Activated T-cell treated with anti-CD3 and anti-CD28 coated beads, Interleukin-2, amount 50 U/mL, for 48 hours (primary cell): ENCODE results near the gene FRMD4A.
"Not testable (repeated sequence)": the region's sequence is repeated elsewhere in the genome, so short reads cannot be mapped to it uniquely, and the experiment has no call there.

ENCODE experiments used
- DNase-seq, 2 experiments: peaks; one replicate each; pipeline ENCODE4 v3.0.0-alpha.2; 2020

Gene FRMD4A

DNA sequence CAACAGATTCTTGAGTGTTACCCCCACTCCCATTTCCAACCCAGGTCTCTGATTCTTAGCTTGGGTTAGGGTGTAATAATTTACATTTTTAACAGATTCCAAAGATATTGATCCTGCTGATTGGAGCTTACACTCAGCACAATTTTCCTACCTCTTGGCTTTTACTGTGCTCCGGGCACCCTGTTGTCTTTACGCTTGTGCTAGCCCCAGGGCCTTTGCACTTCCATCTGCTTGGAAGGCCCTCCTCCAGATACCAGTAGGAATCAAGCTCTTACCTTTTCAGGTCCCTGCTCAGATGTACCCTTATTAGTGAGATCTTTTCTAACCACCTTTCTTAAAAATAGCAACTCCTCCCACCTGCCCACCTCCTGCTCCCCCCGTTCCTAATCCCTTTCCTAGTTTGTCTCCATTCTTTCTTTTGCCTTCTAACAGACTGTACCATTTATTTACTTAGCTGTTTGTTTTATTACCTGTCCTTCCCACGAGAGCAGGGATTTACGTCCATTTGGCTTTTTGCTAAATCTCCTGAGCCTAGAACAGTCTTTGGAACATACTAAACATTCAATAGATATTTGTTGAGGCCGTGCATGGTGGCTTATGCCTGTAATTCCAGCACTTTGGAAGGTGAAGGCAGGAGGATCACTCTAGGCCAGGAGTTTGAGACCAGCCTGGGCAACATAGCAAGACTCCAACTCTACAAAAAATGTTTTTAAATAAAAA lies 427.7 kb downstream of the FRMD4A start:
- DNase-seq, result no peak

DNA sequence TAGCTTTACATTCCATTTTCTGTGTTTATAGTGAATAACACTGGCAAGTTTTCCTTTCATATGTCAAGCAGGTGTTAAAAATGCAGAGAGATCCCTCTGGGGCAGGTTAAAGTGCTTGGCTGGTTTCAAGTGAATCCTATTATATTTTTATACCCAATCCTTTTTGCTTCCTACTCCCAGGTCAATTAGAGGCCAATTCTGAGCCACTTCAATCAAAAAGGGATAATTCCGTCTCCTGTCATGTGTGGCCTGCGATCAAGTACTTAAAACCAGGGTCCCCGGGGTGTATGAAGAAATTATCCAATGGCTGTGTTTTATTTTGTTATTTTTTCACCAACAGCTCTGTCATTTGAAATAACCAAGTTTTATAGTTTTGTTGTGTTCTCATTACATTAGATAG lies 430.8 kb downstream of the FRMD4A start:
- DNase-seq, result no peak

DNA sequence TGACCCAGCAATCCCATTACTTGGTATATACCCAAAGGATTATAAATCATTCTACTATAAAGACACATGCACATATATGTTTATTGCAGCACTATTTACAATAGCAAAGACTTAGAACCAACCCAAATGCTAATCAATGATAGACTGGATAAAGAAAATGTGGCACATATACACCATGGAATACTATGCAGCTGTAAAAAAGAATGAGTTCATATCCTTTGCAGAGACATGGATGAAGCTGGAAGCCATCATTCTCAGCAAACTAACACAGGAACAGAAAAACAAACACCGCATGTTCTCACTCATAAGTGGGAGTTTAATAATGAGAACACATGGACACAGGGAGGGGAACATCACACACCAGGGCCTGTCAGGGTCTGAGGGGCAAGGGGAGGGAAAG lies 434.6 kb downstream of the FRMD4A start:
- not testable (repeated sequence) for DNase-seq

DNA sequence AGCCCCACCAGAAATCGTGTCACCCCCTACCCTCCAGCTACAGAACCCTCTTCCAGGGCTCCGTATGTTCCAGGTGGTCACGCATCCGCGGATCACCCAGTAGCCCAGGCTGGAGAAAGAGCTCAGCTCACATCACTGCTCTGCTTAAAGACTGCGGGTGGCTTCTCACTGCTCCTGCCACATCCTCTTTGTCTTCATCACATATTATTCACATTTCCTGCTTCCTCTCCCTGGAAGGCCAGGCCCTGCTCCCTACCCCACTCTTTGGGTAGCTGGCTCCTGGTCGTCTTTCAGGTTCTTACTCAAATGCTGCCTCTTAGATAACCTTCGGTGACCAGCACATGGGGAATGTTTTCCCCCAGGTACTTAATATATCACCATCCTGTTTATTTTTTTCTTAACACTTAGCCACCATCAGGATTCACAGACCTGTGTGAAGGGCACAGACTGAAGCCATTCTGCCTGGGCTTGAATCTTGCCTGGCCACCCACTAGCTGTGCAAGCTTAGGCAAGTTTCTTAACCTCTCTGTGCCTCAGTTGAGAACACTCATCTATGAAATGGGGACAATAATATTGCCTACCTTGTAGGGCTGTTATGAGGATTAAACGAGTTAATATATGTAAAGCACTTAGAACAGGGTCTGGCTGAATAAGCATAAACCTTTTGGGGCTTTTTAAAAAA lies 436.2 kb downstream of the FRMD4A start:
- DNase-seq, result no peak

DNA sequence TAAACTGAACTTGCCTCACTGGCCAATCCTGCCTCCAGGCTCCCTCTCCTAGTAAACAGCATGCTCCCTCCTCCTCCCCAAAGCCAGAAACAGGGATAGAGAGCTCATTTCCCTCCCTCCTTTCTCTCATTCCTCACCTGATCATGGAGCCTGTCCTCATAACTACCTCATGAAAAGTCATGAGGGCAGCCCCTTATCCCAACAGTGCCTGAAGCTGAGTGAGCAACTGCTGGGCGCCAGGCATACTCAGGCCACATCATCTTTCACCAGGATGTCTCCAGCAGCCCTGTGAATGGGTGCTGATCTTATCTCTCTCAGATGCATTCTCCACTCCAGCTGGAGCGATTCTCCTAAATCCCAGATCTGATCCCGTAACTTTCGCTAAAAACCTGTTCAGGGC lies 436.8 kb downstream of the FRMD4A start:
- DNase-seq, result no peak

DNA sequence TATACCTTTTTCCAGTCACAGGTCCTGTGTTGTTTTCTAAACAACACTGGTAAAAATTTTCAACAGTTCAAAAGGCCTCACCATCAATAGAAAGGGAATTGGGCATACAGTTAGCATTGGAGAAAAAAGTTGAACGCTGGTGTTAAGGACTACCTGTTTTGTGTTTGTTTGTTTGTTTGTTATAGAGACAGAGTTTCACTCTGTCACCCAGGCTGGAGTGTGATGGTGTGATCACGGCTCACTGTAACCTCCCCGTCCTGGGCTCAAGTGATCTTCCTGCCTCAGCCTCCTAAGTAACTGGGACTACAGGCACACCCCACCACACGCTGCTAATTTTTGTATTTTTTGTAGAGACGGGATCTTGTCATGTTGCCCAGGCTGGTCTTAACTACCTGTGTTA lies 437.9 kb downstream of the FRMD4A start:
- DNase-seq, result no peak

DNA sequence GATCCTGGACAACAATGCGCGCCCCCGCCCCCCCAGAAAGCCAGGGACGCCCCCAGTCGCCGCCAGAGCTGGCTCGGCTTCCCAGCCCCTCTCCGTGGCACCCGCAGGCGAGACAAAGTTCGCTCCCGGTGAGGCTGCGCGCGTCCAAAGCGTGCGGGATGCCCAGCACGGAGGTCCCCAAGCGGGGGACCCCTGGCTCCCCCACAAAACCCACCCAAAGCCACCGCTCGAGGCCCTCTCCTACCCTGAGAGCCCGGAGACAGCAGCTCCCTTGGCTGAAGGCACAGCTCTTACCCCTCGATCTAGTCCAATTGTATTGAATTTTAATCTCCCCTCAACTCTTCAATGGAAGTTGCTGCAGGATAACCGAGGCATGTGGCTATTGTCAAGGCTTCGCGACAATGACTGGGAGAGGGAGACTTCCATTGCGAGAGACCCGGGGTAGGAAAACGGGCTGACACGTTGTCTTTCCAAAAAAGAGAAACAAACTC lies 438.7 kb downstream of the FRMD4A start:
- no peak for DNase-seq

DNA sequence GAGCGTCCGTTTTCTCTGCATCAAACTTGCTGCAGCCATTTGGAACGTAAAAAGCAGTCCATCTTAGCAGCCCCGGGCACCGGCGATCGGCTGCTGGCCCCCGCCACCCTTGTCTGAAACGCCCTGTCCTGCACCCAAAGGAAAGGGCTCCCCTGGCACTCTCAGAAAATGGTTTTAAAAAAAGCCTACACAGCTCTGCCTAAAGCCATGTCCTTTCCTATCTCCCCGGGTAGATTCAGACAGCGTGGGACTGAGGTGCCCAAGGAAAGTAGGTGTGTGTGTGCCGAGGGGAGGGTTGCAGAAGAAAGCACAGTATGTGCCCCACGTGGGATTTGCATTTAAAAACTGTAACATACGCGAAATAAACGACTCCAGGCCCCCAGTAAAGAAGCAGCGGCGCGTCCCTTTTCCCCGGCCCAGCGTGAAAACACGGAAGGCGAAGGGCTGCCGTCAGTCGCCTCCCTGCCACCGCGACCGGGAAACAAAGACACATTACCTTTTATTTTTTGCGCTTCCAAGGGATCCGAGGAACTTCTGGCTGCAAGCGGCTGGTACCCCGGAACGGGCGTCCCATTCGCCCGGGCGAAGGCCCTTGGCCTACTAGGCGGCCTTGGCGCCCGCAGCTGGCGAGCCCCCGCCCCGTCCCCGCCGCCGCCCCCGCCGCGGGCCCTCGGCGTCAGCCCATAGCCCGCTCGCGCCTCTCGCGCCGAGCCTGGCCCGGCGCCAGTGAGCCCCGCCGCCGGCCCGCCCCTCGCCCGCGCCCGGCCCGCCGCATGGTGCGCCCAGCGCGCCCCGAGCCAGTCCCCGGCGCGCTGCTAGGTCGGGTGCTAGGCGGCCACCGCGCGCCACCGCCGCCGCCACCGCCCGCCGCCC lies 439.4 kb downstream of the FRMD4A start:
- DNase-seq, result peak; percentile 24 to 32

DNA sequence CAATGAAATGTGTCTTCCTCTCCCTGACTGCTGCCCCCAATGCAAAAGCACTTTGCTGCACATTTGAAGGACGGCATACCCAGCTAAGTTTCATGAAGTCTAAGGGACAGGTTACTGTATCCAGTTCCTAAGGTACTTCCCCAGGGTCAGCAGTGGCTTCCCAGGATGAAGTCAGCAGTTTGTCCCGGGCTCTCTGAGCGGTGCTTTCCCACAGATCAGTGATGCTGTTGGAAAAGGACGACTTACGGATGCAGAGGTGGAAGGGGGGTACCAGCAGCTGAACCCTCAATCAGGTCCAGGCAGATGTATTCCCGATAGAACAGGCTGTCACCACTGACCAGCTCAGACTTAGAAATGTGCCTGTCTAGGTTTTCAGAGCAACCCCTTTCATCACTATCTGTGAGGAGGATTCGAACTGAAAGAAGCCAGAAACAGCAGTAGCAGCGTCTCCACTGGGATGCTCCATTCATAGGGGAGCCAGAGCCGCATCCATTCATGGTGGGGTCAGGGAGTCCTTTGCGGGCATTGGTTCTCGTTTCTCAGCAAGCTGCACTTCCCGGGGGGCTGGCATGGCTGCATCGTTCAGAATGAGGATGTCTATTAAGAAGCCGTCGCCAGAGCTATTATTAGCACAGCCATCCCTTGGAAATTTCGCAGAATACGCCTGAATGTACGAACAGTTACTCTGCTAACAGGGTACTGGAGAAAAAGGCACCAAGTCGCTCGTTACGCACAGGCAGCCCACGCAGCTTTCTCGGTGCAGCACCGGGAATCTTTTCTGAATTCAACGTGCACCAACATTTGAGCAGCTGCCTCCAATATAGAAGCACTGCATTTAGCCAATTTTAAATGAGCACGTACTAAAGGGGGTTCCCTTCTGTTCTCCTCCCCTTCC lies 440.2 kb downstream of the FRMD4A start:
- peak in 1 of 2 experiments; percentile 23 for DNase-seq

DNA sequence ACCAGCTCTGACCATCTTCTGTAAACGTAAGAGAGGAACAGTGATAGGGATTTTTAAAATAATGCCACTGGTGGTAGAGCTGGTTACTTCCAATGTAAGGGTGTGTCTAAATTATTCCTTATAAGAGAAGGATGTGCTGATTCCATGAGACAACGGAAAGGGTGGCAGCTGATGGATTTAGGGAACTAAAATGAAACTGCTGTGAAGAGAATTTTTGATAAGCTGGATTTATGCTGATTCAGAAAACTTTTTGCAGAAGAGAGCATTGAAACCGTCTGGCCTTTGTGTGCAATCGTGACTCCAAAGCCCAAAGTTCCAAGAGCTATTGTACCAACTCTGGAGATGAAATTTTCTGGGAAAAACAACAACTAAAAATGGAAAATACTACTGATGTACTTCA lies 443.0 kb downstream of the FRMD4A start:
- DNase-seq, result no peak

DNA sequence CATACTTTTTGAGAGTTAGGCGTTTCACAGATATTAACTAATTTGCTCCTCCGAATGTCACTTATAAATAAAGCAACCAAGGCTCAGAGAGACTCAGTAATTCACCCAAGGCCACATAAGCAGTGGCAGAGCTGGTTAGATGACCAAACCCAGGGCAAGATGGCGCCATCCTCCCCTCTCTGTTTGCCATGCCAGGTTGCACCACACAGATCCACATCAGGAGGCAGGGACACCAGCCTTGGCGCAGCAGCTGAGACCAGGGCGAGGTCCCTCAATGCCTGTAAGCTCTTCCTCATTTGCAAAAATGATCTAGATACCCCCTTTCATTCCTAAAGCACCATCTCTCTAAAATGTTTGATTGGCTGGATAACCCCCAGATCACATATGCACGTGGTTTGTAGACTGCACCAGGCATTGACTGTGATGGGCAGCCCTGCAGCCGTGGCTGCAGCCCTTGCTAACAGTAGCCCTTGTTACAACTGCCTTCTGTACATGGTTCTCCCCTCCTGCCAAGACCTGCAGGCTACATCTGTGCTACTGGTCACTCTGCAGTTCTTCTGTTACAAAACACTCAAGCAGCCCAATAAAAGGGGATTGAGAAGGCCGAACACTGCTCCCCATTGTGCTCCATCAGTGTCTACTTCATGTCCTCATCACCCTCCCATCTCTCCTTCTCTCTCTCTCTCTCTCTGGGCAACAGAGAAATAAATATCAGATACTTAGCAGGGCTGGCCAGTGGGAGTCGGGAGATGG lies 445.3 kb downstream of the FRMD4A start:
- DNase-seq, result no peak

DNA sequence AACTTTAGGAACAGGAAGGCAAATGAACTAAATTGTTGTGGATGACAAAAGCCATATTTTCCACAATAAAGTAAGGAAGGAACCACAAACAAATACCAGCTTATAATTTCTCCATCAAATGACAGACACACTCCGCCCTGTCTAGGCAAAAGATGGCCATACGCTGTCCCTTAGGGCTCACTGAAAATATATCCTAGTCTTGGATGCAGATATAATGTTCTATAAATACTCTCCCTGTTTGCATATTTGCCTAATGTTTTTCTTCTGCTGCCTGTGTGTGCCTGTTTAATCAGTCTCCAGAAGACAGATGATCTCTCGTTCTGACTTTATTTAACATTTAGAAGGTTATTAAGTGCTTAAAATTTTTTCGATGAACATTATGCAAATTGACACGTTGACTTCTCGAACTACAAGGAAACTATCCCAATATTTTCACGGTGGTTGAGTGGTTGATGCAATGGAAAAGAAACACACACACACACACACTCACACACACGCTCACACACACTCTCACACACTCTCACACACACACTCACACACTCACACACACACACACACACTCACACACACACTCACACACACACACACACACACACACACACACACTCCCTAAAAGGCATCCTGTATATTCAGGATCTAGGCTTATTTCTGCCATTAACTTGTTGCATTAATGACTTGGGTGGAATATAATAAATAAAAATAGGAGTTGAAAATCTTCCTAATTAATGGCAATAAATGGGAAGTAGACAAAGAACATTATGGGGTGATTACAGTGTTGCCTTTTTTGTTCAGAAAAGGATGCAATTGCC lies 446.9 kb downstream of the FRMD4A start:
- no peak for DNase-seq

DNA sequence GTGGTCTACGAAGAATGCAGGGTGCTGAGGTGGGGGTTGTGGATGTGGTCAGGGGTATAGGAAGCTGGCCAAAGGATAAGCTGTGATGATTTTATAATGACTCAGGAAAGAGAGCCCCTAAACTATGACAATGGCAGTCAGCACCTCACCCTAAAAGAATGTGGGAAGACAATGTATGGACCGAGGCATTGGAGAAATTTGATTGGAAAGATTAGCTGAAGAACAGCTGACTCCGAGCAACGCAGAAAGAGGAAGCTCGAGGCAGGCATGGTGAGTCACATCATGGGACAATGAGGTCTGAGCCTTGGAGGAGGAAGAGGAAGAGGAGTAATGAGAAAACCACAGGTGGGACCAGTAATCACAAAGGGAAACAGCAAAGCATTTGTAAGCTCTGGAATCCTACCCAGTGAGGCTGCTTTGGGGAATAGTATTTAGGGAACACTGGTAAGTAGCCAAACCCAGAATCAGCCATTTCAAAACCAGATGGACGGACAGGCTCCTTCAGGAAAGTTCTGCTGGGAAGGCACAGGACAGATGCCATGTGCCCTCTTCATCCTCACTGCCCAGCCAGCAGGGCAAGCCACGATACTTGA lies 448.5 kb downstream of the FRMD4A start:
- no peak for DNase-seq

DNA sequence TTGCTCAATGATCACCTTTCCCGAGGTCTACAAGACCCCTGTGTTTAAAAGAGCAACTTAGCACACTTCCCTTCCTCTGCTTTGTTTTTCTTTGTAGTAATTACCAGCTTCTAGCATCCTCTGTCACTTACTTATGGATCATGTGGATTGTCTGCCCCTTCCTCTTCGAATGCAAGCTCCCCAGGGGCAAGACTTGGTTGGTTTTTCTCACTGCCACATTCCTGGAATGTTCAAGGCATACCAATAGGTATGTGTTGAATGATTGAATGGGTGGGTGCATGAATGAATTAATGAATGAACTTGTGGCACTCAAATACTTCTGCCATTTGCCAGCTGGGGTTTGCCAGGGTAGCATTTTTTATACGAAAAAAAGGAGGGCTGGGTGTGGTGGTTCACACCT lies 450.0 kb downstream of the FRMD4A start:
- no peak for DNase-seq

DNA sequence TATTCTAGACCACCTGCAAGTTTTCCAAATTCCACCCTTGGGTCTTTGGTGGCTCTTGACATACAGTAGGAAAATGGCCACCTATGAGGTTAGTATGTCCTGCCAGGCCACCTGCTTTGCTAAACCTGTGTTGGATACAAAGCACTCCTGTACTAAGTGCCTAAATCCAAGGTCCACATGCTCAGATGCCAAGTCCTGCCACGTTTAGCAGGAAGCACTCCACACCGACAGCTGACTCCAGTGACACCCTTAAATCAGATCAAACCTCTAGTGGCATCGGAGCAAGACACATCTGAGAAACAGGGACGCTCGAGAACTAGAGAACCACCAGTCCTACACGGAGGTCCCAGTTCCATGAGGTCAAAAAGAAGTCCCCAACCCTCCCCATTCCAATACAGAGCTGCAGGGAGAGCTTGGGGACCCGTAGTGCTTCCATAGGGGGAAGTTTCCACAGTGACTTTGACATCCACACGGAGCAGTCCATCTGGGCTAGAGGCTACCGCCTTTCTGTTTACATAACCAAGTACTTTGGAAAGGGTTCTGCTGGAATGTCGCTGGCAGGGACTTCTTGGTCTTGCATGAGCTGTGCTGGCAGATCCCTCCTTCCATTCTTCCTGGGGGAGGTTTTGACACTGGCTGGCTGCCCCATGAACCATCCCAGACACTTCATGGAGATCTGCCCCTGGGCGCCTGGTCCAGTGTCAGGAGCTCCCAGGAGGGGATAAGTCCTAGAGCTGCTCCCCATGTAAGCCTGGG lies 453.4 kb downstream of the FRMD4A start:
- no peak for DNase-seq

DNA sequence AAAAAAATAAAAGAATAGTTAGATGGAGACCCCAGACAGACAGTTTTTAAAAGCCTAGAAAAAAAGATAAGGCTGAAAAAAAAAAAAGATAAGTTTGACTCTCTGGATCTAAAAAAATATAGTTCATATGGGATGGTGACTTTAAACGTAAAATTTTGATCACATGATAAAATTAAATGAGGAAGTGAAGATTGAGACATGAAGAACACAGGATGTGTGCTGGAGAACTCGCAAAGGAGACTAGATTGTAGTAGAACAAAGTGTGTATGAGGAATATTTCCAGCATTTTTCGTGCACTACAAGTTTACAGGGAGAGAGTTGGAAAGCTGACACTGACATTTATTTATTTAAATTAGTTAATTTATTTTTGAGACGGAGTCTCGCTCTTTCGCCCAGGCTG lies 457.5 kb downstream of the FRMD4A start:
- DNase-seq, result no peak

DNA sequence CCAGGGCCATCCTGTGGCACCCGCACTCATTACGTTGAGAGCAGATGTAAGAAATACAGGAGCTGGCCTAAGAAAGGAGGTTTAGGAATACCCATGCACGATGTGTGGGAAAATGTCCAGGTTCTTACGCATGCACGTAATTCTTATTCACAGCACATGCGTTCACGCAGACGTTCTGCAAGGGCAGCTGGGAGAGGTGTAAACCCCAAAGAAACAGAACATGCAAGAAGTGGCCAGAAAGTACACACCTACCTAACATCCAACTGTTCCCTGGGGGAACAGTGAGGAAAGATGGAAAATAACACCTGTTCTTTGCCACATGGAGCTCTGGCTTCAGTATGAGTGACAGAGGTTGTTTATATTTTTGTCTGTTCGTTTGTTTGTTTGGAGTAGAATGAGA lies 458.3 kb downstream of the FRMD4A start:
- no peak for DNase-seq

DNA sequence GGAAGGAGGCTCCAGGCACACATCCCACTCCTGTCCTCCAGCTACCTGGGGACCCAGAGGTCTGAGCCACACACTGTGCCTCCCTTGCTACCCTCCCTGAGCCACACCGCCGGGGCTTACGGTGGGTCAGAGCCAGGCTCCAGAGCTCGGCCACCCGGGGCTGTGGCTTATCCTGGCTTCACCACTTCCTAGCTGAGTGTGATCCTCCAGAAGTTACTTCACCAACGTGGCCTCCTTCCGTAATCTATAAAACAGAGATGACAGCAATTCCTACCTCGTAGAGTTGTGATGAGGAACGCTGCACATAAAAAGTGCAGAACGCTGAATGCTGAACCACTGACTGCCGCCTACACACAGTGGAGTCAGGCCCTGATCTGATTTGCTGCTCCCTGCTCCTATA lies 458.9 kb downstream of the FRMD4A start:
- no peak for DNase-seq

DNA sequence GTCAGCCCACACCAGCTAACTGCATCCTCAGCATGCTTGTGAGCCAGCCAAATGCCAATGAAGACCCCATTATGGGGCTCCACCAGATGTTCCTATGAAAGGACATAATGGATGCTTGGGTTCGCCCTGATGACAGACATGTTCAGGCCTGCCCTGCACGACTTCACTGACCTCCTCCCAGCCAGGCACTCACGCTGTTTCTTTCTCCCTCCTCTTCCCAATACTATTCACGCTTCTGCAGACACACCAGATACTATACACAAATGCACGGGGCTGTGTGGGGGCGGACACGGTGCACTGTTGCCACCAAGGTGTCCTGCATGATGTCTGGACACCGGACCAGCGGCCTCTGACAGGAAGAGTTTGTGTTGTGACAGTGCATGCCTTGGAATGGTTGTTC lies 459.7 kb downstream of the FRMD4A start:
- DNase-seq, result no peak

DNA sequence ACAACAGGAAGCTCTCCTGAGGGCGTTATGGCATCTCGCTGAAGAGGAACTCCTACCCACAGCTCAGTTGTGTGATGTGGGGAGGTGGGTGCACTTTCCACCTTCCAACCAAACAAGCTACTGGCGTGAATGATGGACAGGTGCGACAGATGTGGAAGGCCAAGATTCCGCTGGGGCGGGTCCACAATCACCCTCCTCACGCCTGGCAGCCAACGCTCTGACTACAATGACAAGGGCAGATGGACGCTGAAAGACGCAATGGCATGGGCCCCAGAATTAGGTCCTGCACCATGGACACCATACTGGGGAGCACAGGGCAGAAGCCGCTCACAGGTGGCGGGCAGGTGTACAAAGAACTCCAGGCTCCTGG lies 461.4 kb downstream of the FRMD4A start:
- no peak for DNase-seq
